ENCODE results near the gene ZNF552.

ZNF552 gene

GRCh38 chr19:57820599-57820998 lies 5.9 kb upstream of the ZNF552 start:
- ChIA-PET CTCF (no interaction called here), POLR2A (interaction anchor here (1.1 to 1.6 kb wide), 3 partner anchors 51 to 112 kb away, joined by 3 to 5 read pairs (median 3); partner anchors contain the start of genes ZNF154, ZNF417 and ZNF586)

GRCh38 chr19:57819475-57820148 lies 4.9 kb upstream of the ZNF552 start:
- ChIA-PET POLR2A (interaction anchor here (0.6 to 1.6 kb wide), 7 partner anchors 8 to 111 kb away, joined by 3 to 5 read pairs (median 3); partner anchors contain the start of genes ZNF154 and ZNF417), CTCF (interaction anchor here (0.7 to 1.2 kb wide), 5 partner anchors 10 to 80 kb away, joined by 3 to 5 read pairs (median 3); partner anchors contain the start of gene ZNF587B)
- H3K4me3 ChIP-seq (ENCODE audit: low read depth, low read length) = peak overlapping the region; percentile 96
- DNase-seq (ENCODE audit: low read depth, low spot score) = peak; percentile 53
- TF ChIP-seq, protein P1, sequence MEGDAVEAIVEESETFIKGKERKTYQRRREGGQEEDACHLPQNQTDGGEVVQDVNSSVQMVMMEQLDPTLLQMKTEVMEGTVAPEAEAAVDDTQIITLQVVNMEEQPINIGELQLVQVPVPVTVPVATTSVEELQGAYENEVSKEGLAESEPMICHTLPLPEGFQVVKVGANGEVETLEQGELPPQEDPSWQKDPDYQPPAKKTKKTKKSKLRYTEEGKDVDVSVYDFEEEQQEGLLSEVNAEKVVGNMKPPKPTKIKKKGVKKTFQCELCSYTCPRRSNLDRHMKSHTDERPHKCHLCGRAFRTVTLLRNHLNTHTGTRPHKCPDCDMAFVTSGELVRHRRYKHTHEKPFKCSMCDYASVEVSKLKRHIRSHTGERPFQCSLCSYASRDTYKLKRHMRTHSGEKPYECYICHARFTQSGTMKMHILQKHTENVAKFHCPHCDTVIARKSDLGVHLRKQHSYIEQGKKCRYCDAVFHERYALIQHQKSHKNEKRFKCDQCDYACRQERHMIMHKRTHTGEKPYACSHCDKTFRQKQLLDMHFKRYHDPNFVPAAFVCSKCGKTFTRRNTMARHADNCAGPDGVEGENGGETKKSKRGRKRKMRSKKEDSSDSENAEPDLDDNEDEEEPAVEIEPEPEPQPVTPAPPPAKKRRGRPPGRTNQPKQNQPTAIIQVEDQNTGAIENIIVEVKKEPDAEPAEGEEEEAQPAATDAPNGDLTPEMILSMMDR (IDR thresholded peaks at IDR 0.05; ENCODE audit: insufficient read depth, low read length, missing control alignments) = peak; percentile 2

More at GRCh38 chr19:57820599-57820998, 5.9 kb upstream of the ZNF552 start:
- TF ChIP-seq, protein P1 (IDR thresholded peaks at IDR 0.05; ENCODE audit: insufficient read depth, low read length, missing control alignments) = no peak
- peak overlapping the region; percentile 96 for H3K4me3 ChIP-seq (ENCODE audit: low read depth, low read length)
- DNase-seq (ENCODE audit: low read depth, low spot score) = no peak

GRCh38 chr19:57818378-57818777 lies 3.7 kb upstream of the ZNF552 start:
- ChIA-PET CTCF (interaction anchor here (0.7 to 1.2 kb wide), 5 partner anchors 12 to 431 kb away, joined by 3 to 5 read pairs (median 3); partner anchors contain the start of gene ZNF587B), POLR2A (interaction anchor here (0.7 kb wide), 1 partner anchor 173 kb away, joined by 5 read pairs; no protein-coding TSS in a partner anchor)
- no peak for DNase-seq (ENCODE audit: low read depth, low spot score)
- no peak overlapping the region for H3K4me3 ChIP-seq (ENCODE audit: low read depth, low read length)
- TF ChIP-seq, protein P1 (IDR thresholded peaks at IDR 0.05; ENCODE audit: insufficient read depth, low read length, missing control alignments) = no peak

- no peak overlapping the region for H3K4me3 ChIP-seq (ENCODE audit: low read depth, low read length)
- TF ChIP-seq, protein P1 (IDR thresholded peaks at IDR 0.05; ENCODE audit: insufficient read depth, low read length, missing control alignments) = no peak
- CTCF ChIA-PET = interaction anchor here (0.7 to 1.2 kb wide), 2 partner anchors 34 to 432 kb away, joined by 3 to 5 read pairs; no protein-coding TSS in a partner anchor
- POLR2A ChIA-PET = no interaction called here
- DNase-seq (ENCODE audit: low read depth, low spot score) = no peak
Observed at GRCh38 chr19:57817976-57818375, 3.3 kb upstream of the ZNF552 start.

DNA sequence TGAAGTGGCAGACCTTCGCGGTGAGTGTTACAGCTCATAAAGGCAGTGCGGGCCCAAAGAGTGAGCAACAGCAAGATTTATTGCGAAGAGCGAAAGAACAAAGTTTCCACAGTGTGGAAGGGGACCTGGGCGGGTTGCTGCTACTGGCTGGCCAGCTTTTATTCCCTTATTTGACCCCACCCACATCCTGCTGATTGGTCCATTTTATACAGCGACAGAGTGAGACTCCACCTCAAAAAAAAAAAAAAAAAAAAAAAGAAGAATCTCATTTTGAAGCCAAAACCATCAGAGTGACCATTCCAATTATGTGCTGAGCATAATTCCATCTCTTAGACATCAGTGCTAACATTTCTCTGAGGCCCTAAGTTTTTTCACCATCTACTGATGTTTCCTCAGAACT lies 1.9 kb upstream of the ZNF552 start:
- CTCF ChIA-PET = no interaction called here

More for the DNA sequence above, 1.9 kb upstream of the ZNF552 start:
- POLR2A ChIA-PET = no interaction called here
- TF ChIP-seq, protein P1 (IDR thresholded peaks at IDR 0.05; ENCODE audit: insufficient read depth, low read length, missing control alignments) = no peak
- no peak for DNase-seq (ENCODE audit: low read depth, low spot score)
- H3K4me3 ChIP-seq (ENCODE audit: low read depth, low read length) = no peak overlapping the region

Data from AG04449 (cell line).